Keratinocyte (primary cell): Measurements from ENCODE around the gene COMMD4. TPM values are rescaled to one million over a fixed set of nuclear protein-coding genes. Genes with fewer than 3 reads are reported as not detected.

Experiments used
- DNase-seq: peaks from one replicate; pipeline ENCODE4 v3.0.0-alpha.2; 2011; ENCODE audit warnings: low read depth, missing footprints, low spot score
- FAIRE-seq: peaks from 2 replicates; lab custom pipeline; 2011; peaks lifted over from hg19 to GRCh38; lab: Jason Lieb, UNC
- H2AFZ ChIP-seq: 2 replicates; pipeline ENCODE4 v1.6.0; 2012; ENCODE audit warnings: low read length, control low read depth, inconsistent platforms; ENCODE audit not compliant: control insufficient read depth
- H3K27ac ChIP-seq: 2 replicates; pipeline ENCODE4 v1.5.1; 2011; ENCODE audit warnings: low read length; ENCODE audit not compliant: control insufficient read depth, insufficient read depth
- H3K27me3 ChIP-seq: 3 replicates; pipeline ENCODE4 v1.6.0; 2011; ENCODE audit warnings: low read length; ENCODE audit not compliant: control insufficient read depth, insufficient read depth; ENCODE audit errors: extremely low read depth
- H3K36me3 ChIP-seq, 2 experiments: 2 replicates in 1 of 2; 3 replicates in 1 of 2; pipeline ENCODE4 v1.5.1; 2011; ENCODE audit warnings: low read length in 2 of 2, mild to moderate bottlenecking in 1 of 2; ENCODE audit not compliant: control insufficient read depth in 2 of 2, insufficient read depth in 2 of 2; ENCODE audit errors: extremely low read depth in 1 of 2
- H3K4me1 ChIP-seq: 3 replicates; pipeline ENCODE4 v1.5.1; 2011; ENCODE audit warnings: low read length; ENCODE audit not compliant: control insufficient read depth, insufficient read depth; ENCODE audit errors: extremely low read depth
- H3K4me2 ChIP-seq: 3 replicates; pipeline ENCODE4 v1.6.0; 2011; ENCODE audit warnings: low read depth, low read length; ENCODE audit not compliant: control insufficient read depth, insufficient read depth; ENCODE audit errors: extremely low read depth
- H3K4me3 ChIP-seq, 3 experiments: fragments of 200-600 bp in 1 of 3; sonication (generic) in 1 of 3; 2 replicates in 2 of 3; 3 replicates in 1 of 3; pipeline ENCODE4 v1.5.1; 2011 to 2016; ENCODE audit warnings: low read length in 3 of 3, mild to moderate bottlenecking in 3 of 3, control low read depth in 2 of 3, inconsistent platforms in 1 of 3, low read depth in 1 of 3, mixed read lengths in 1 of 3, mixed run types in 1 of 3, moderate library complexity in 1 of 3; ENCODE audit not compliant: control insufficient read depth in 2 of 3, insufficient read depth in 2 of 3; ENCODE audit errors: extremely low read depth in 1 of 3
- H3K79me2 ChIP-seq: 2 replicates; pipeline ENCODE4 v1.6.0; 2012; ENCODE audit warnings: low read length; ENCODE audit not compliant: control insufficient read depth, insufficient read depth
- H3K9ac ChIP-seq: 3 replicates; pipeline ENCODE4 v1.6.0; 2011; ENCODE audit warnings: low read length; ENCODE audit not compliant: control insufficient read depth, insufficient read depth; ENCODE audit errors: extremely low read depth
- H3K9me1 ChIP-seq: 3 replicates; pipeline ENCODE4 v1.6.0; 2011; ENCODE audit warnings: low read length; ENCODE audit not compliant: control insufficient read depth, insufficient read depth; ENCODE audit errors: extremely low read depth
- H3K9me3 ChIP-seq: 2 replicates; pipeline ENCODE4 v1.5.1; 2012; ENCODE audit warnings: low read depth, low read length; ENCODE audit not compliant: control insufficient read depth
- H4K20me1 ChIP-seq: 3 replicates; pipeline ENCODE4 v1.6.0; 2011; ENCODE audit warnings: low read length; ENCODE audit not compliant: control insufficient read depth, insufficient read depth; ENCODE audit errors: extremely low read depth
- CTCF ChIP-seq, 3 experiments: IDR thresholded peaks in 1 of 3; conservative IDR thresholded peaks in 1 of 3; optimal IDR thresholded peaks in 1 of 3; 2 replicates in 2 of 3; 3 replicates in 1 of 3; pipeline versions ENCODE3 to v1.5.1; 2011; ENCODE audit warnings: low read length in 3 of 3, mild to moderate bottlenecking in 3 of 3, moderate library complexity in 2 of 3, control low read depth in 1 of 3, inconsistent platforms in 1 of 3; ENCODE audit not compliant: insufficient read depth in 2 of 3; ENCODE audit errors: extremely low read depth in 1 of 3
- EZH2 ChIP-seq: IDR thresholded peaks from one replicate; pipeline ENCODE4 v1.6.1; 2012; ENCODE audit warnings: inconsistent platforms, mild to moderate bottlenecking, low read length, moderate library complexity
- dilution Hi-C: fragments of 300-500 bp; cut with MboI; formaldehyde crosslinking; loops from one replicate; pipeline ENCODE4 v1.7.0; 2020; ENCODE audit warnings: low sequenced_read_pairs; ENCODE audit not compliant: extremely low pct_ligation_motif_present
- polyA plus RNA-seq, 5 experiments: library from polyadenylated mRNA; depleted of rRNA in 3 of 5; stranded (reverse) in 3 of 5; stranded (forward) in 1 of 5; unstranded in 1 of 5; fragments of >200 nt; gene quantifications; 1 replicate in 1 of 5; 2 replicates in 3 of 5; 3 replicates in 1 of 5; pipeline versions ENCODE4 v1.2.1 to v1.2.3, GENCODE V29; 2011 to 2012; ENCODE audit warnings: missing spikeins in 2 of 5, low read depth in 1 of 5, low replicate concordance in 1 of 5

The COMMD4 gene
- polyA plus RNA-seq, 1 donor (not counting 4 experiments of a cell fraction or from before 2014, with no cell fraction given), result 48.2 TPM

GRCh38 chr15:75359537-75360250 is 23.8 kb downstream of the COMMD4 start:
- H3K9ac ChIP-seq, result no peak overlapping the region
- no peaks in the 10 kb centered on the region for H3K9me1 ChIP-seq
- peaks cover 23 to 46% of the 10 kb centered on the region in 2 experiments for H3K36me3 ChIP-seq
- H3K9me3 ChIP-seq, result no peaks in the 10 kb centered on the region
- H2AFZ ChIP-seq, result no peak overlapping the region
- DNase-seq (no peak), FAIRE-seq (no peak)
- TF ChIP-seq EZH2, result no peak
- no peak for TF ChIP-seq CTCF (optimal IDR thresholded peaks at IDR 0.05 in 1 of 3, IDR thresholded peaks at IDR 0.05 in 1 of 3, conservative IDR thresholded peaks at IDR 0.05 in 1 of 3; ENCODE audit: extremely low read depth in 1 of 3, insufficient read depth in 2 of 3, low read length in 3 of 3)
- H3K27ac ChIP-seq, result no peak overlapping the region
- H3K4me2 ChIP-seq, result no peak overlapping the region
- H3K4me3 ChIP-seq, result no peak overlapping the region
- dilution Hi-C loops, result no loop called here
- no peaks in the 10 kb centered on the region for H3K4me1 ChIP-seq
- H4K20me1 ChIP-seq, result no peaks in the 10 kb centered on the region
- no peaks in the 10 kb centered on the region for H3K79me2 ChIP-seq
- H3K27me3 ChIP-seq, result no peaks in the 10 kb centered on the region

- Histone ChIP-seq H3K4me2 (no peak overlapping the region), H2AFZ (no peak overlapping the region), H3K79me2 (no peaks in the 10 kb centered on the region), H3K27me3 (no peaks in the 10 kb centered on the region), H3K9ac (no peak overlapping the region), H3K27ac (no peak overlapping the region), H3K4me3 (no peak overlapping the region), H4K20me1 (no peaks in the 10 kb centered on the region), H3K9me1 (no peaks in the 10 kb centered on the region), H3K36me3 (peaks cover 28 to 44% of the 10 kb centered on the region in 2 experiments), H3K4me1 (no peaks in the 10 kb centered on the region), H3K9me3 (no peaks in the 10 kb centered on the region)
- no peak for DNase-seq
- no peak for TF ChIP-seq EZH2
- no peak for TF ChIP-seq CTCF (optimal IDR thresholded peaks at IDR 0.05 in 1 of 3, IDR thresholded peaks at IDR 0.05 in 1 of 3, conservative IDR thresholded peaks at IDR 0.05 in 1 of 3; ENCODE audit: extremely low read depth in 1 of 3, insufficient read depth in 2 of 3, low read length in 3 of 3)
- FAIRE-seq, result no peak
- dilution Hi-C loops, result no loop called here
Measured at GRCh38 chr15:75360391-75360790, 24.5 kb downstream of the COMMD4 start.
